ENCODE results near the gene PRODH2.
"Not testable (repeated sequence)": the region's sequence is repeated elsewhere in the genome, so short reads cannot be mapped to it uniquely, and the experiment has no call there.

Gene PRODH2

DNA sequence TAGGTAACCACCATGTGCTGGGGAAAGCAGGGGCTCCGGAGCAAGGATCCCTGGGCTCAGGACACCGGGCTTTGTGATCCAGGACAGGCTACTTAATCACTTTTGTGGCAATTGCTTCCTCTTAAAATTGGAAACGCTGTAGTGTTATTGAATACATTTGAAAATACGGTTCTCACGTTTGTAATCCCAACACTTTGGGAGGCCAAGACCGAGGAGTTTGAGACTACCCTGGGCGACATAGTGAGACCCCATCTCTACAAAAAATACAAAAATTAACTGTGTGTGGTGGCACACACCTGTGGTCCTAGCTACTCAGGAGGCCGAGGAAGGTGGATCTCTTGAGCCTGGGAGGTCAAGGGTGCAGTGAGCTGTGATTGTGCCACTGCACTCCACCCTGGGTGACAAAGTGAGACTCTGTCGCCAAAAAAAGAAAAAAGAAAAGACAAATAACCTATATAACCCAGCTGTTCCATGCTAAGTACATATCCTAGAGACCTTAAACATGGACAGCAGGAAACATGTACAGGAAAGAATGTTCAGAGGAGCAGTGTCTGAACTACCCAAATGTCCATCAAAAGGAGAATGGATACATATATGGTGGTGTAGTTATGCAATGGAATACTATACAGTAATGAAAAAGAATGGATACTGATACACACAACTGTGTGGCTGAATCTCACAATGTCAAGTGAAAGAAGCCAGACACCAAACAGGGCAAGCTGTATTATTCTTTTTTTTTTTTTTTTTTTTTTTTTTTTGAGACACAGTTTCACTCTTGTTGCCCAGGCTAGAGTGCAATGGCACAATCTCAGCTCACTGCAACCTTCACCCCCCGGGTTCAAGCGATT lies 622 bp upstream of the PRODH2 start:
- Histone ChIP-seq H3K4me3 (ENCODE audit: low read depth in 1 of 2, low read length in 2 of 2) (no peak overlapping the region), H3K9me3 (ENCODE audit: low read length) (no peaks in the 10 kb centered on the region), H3K4me1 (ENCODE audit: insufficient read depth, low read length) (no peaks in the 10 kb centered on the region), H3K27ac (ENCODE audit: low read depth, low read length) (no peak overlapping the region), H3K27me3 (ENCODE audit: control insufficient read depth in 1 of 2, insufficient read depth in 2 of 2, low read length in 2 of 2) (no peaks in the 10 kb centered on the region), H3K9ac (ENCODE audit: low read length) (no peak overlapping the region), H3K36me3 (ENCODE audit: insufficient read depth, low read length) (no peaks in the 10 kb centered on the region)

GRCh38 chr19:35811317-35812219 lies 1.1 kb downstream of the PRODH2 start:
- H3K27ac ChIP-seq (ENCODE audit: low read depth, low read length): no peak overlapping the region
- no peaks in the 10 kb centered on the region for H3K27me3 ChIP-seq (ENCODE audit: control insufficient read depth in 1 of 2, insufficient read depth in 2 of 2, low read length in 2 of 2)
- H3K36me3 ChIP-seq (ENCODE audit: insufficient read depth, low read length): no peaks in the 10 kb centered on the region
- H3K4me3 ChIP-seq (ENCODE audit: low read depth in 1 of 2, low read length in 2 of 2): no peak overlapping the region
- no peaks in the 10 kb centered on the region for H3K4me1 ChIP-seq (ENCODE audit: insufficient read depth, low read length)
- no peak overlapping the region for H3K9ac ChIP-seq (ENCODE audit: low read length)
- H3K9me3 ChIP-seq (ENCODE audit: low read length): no peaks in the 10 kb centered on the region

- no peaks in the 10 kb centered on the region for H3K27me3 ChIP-seq (ENCODE audit: control insufficient read depth in 1 of 2, insufficient read depth in 2 of 2, low read length in 2 of 2)
- H3K27ac ChIP-seq (ENCODE audit: low read depth, low read length): no peak overlapping the region
- no peak overlapping the region for H3K9ac ChIP-seq (ENCODE audit: low read length)
- H3K4me1 ChIP-seq (ENCODE audit: insufficient read depth, low read length): no peaks in the 10 kb centered on the region
- no peak overlapping the region for H3K4me3 ChIP-seq (ENCODE audit: low read depth in 1 of 2, low read length in 2 of 2)
- no peaks in the 10 kb centered on the region for H3K36me3 ChIP-seq (ENCODE audit: insufficient read depth, low read length)
- no peaks in the 10 kb centered on the region for H3K9me3 ChIP-seq (ENCODE audit: low read length)
These were observed 5.0 kb downstream of the PRODH2 start for GRCh38 chr19:35807633-35808032.

DNA sequence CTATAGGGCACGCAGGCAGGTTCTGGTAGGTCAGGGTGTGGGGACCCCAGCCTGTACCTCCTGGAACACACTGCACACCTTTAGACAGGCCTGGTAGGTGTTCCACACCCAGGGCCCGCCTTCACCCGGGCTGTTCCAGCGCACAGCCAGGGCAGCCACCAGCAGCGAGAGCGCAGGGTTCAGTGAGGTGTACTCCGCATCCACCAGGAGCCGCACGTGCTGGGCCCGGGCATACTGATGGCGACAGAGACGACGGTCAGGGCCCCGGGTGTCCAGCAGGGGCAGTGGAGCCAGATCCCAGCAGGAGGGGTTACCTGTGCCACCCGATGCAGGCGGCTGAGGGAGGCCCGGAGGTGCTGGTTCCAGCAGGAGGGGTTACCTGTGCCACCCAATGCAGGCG lies 6.0 kb downstream of the PRODH2 start:
- no peaks in the 10 kb centered on the region for H3K9me3 ChIP-seq (ENCODE audit: low read length)
- H3K27me3 ChIP-seq (ENCODE audit: control insufficient read depth in 1 of 2, insufficient read depth in 2 of 2, low read length in 2 of 2): no peaks in the 10 kb centered on the region
- H3K4me3 ChIP-seq (ENCODE audit: low read depth in 1 of 2, low read length in 2 of 2): no peak overlapping the region
- no peaks in the 10 kb centered on the region for H3K36me3 ChIP-seq (ENCODE audit: insufficient read depth, low read length)
- no peak overlapping the region for H3K9ac ChIP-seq (ENCODE audit: low read length)
- H3K4me1 ChIP-seq (ENCODE audit: insufficient read depth, low read length): no peaks in the 10 kb centered on the region
- H3K27ac ChIP-seq (ENCODE audit: low read depth, low read length): no peak overlapping the region

DNA sequence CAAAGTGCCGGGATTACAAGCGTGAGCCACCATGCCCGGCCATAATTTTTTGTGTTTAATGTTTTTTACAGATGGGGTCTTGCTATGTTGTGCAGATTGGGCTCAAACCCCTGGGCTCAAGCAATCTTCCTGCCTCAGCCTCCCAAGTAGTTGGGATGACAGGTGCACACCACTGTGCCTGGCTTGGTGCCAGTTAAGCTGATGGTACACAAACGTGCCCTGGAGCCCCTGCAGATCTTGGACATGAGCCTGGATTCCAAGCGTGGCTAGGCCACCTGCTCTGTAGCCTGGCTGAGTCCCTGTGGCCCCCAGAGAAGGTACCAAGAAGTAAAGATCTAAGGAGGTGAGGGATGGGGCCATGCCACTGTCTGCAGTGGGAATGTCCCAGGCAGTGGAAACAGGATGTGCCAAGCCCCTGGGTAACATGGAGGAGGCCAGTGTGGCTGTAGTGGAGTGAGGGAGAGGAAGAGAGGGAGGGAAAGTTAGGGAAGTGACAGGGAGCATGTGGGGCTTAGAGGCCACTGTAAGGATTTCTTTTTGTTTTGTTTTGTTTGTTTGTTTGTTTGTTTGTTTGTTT lies 7.0 kb downstream of the PRODH2 start:
- Histone ChIP-seq H3K4me3 (ENCODE audit: low read depth in 1 of 2, low read length in 2 of 2) (no peak overlapping the region), H3K27me3 (ENCODE audit: control insufficient read depth in 1 of 2, insufficient read depth in 2 of 2, low read length in 2 of 2) (no peaks in the 10 kb centered on the region), H3K9ac (ENCODE audit: low read length) (no peak overlapping the region), H3K36me3 (ENCODE audit: insufficient read depth, low read length) (no peaks in the 10 kb centered on the region), H3K4me1 (ENCODE audit: insufficient read depth, low read length) (no peaks in the 10 kb centered on the region), H3K9me3 (ENCODE audit: low read length) (no peaks in the 10 kb centered on the region), H3K27ac (ENCODE audit: low read depth, low read length) (no peak overlapping the region)

- H3K27ac ChIP-seq (ENCODE audit: low read depth, low read length): no peak overlapping the region
- H3K36me3 ChIP-seq (ENCODE audit: insufficient read depth, low read length): no peaks in the 10 kb centered on the region
- H3K9me3 ChIP-seq (ENCODE audit: low read length): no peaks in the 10 kb centered on the region
- peaks cover 0 to 12% of the 10 kb centered on the region in 2 donors for H3K27me3 ChIP-seq (ENCODE audit: control insufficient read depth in 1 of 2, insufficient read depth in 2 of 2, low read length in 2 of 2)
- no peaks in the 10 kb centered on the region for H3K4me1 ChIP-seq (ENCODE audit: insufficient read depth, low read length)
- H3K4me3 ChIP-seq (ENCODE audit: low read depth in 1 of 2, low read length in 2 of 2): no peak overlapping the region
- no peak overlapping the region for H3K9ac ChIP-seq (ENCODE audit: low read length)
These were observed 10.8 kb downstream of the PRODH2 start for GRCh38 chr19:35801828-35802227.

DNA sequence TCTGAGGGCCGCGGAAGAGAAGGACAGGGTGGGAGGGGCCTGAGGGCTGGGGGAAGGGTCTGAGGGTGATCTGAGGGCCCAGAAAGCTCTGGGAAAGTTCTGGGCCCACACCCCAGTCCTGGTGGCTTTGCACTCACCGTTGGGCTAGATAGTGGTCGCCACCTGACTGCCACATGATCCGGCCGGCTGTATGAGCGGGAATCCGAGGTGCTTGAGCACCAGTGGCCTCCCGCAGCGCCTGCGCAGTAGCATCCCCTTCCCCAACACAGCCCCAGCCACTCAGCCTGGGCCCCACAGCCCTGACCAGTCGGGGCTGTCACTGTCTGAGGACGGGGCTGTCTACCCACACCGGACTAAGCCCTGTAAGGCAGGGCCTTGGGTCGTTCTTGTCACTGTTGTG lies 15.0 kb downstream of the PRODH2 start:
- Histone ChIP-seq H3K4me1 (ENCODE audit: insufficient read depth, low read length) (no peaks in the 10 kb centered on the region), H3K9me3 (ENCODE audit: low read length) (no peaks in the 10 kb centered on the region), H3K27ac (ENCODE audit: low read depth, low read length) (no peak overlapping the region), H3K9ac (ENCODE audit: low read length) (no peak overlapping the region), H3K27me3 (ENCODE audit: control insufficient read depth in 1 of 2, insufficient read depth in 2 of 2, low read length in 2 of 2) (peaks cover 0 to 21% of the 10 kb centered on the region in 2 donors), H3K36me3 (ENCODE audit: insufficient read depth, low read length) (no peaks in the 10 kb centered on the region), H3K4me3 (ENCODE audit: low read depth in 1 of 2, low read length in 2 of 2) (no peak overlapping the region)

DNA sequence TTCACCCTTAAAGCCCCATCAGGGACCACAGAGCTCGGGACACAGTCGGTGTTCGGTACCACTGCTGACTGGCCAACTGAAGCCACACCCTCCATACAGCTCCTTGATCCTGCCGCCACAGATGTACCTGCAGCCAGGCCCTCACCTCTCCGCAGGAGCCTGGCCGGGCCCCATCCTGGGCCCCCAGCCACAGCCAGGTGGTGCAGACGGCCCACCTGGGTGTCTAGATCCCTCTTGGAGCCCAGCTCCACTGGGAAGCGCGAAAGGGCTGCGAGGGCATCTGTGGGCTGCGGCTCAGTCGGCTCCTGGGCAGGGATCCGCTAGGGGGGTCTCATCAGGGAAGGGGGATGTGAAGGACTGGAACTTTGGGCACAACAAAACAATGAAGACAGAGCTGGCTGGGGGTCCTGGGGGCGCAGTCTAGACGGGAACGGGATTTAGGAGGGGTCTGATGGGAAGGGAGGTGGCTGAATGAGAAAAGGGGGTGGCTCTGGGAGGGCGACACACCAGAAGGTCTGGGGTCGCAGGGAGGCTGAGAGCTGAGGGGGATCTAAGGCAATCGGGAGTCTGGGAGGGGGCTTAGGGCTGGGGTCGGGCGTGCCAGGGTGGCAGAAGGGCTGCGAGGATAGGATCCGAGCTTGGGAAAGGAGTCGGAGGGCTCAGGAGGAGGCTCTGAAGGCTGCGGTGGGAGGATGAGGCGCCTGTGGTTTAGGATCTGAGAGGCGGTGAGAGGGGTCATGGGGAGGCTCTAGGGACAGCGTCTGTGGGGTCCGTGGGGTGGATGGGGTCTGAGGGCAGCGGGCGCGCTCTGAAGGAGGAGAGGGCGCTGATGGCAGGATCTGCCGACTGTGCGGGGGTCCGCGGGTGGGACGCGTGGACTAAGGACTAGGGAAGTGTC lies 15.8 kb downstream of the PRODH2 start:
- no peak overlapping the region for H3K27ac ChIP-seq (ENCODE audit: low read depth, low read length)
- no peaks in the 10 kb centered on the region for H3K36me3 ChIP-seq (ENCODE audit: insufficient read depth, low read length)
- H3K4me1 ChIP-seq (ENCODE audit: insufficient read depth, low read length): no peaks in the 10 kb centered on the region
- peaks cover 0 to 22% of the 10 kb centered on the region in 2 donors for H3K27me3 ChIP-seq (ENCODE audit: control insufficient read depth in 1 of 2, insufficient read depth in 2 of 2, low read length in 2 of 2)
- no peak overlapping the region for H3K9ac ChIP-seq (ENCODE audit: low read length)
- H3K4me3 ChIP-seq (ENCODE audit: low read depth in 1 of 2, low read length in 2 of 2): no peak overlapping the region
- H3K9me3 ChIP-seq (ENCODE audit: low read length): no peaks in the 10 kb centered on the region

DNA sequence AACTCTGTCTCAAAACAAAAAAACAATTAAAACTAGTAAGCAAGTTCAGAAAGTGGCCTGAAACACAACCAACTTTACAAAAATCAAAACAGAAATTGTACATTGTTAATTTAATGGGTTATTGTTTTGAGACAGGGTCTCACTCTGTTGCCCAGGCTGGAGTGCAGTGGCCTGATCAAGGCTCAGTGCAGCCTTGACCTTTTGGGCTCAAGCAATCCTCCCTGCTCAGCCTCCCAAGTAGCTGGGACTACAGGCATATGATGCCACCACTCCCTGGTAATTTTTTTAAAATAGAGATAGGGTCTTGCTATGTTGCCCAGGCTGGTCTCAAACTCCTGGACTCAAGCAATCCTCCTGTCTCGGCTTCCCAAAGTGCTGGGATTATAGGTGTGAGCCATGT lies 17.1 kb downstream of the PRODH2 start:
- not testable (repeated sequence) for H3K9ac ChIP-seq (ENCODE audit: low read length); H3K9me3 ChIP-seq (ENCODE audit: low read length); H3K27ac ChIP-seq (ENCODE audit: low read depth, low read length); H3K4me3 ChIP-seq (ENCODE audit: low read depth in 1 of 2, low read length in 2 of 2); H3K4me1 ChIP-seq (ENCODE audit: insufficient read depth, low read length); H3K36me3 ChIP-seq (ENCODE audit: insufficient read depth, low read length)
- peaks cover 0 to 22% of the 10 kb centered on the region in 2 donors for H3K27me3 ChIP-seq (ENCODE audit: control insufficient read depth in 1 of 2, insufficient read depth in 2 of 2, low read length in 2 of 2)

DNA sequence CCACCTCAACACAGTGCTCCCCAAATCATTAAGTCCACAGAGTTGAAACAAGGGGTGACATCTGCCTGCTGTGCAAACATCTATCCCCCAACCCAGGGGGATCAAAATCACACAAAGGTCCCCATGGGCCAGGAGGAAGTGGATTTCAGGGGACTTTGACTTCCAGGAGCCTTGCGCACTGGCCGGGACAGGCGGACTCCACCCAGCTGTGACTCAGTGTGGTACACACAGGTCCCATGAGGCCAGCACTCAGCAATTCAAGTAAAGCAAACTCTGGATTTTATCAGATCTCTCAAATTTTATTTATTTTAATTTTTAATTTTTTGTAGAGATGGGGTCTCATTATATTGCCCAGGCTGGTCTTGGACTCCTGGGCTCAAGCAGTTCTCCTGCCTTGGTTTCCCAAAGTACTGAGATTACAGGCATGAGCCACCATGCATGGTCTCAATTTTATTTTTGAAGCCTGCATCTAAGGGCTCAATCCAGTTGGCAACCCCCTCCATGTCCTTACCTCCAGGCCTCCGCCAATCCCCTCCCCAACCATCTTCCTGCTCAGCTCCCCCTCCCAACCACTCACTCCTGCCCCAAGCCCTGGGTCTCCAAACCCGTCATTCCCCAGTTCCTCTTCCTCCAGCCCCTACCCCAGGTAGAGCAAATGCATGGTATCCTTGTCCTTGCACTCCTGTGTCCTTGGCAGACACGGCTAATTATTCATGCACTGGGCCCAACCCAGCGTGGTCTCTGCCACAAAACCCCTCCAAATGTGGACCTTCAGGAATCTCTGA lies 19.1 kb downstream of the PRODH2 start:
- Histone ChIP-seq H3K4me3 (ENCODE audit: low read depth in 1 of 2, low read length in 2 of 2) (no peak overlapping the region), H3K27me3 (ENCODE audit: control insufficient read depth in 1 of 2, insufficient read depth in 2 of 2, low read length in 2 of 2) (peaks cover 0 to 22% of the 10 kb centered on the region in 2 donors), H3K9ac (ENCODE audit: low read length) (no peak overlapping the region), H3K9me3 (ENCODE audit: low read length) (no peaks in the 10 kb centered on the region), H3K4me1 (ENCODE audit: insufficient read depth, low read length) (no peaks in the 10 kb centered on the region), H3K27ac (ENCODE audit: low read depth, low read length) (no peak overlapping the region), H3K36me3 (ENCODE audit: insufficient read depth, low read length) (no peaks in the 10 kb centered on the region)
